Kidney glomerular epithelial cell (primary cell): ENCODE results near the gene MIOS.

Source experiments
- DNase-seq: peaks from one replicate; lab custom pipeline; 2025; lab: John Stamatoyannopoulos, UW

Gene MIOS

GRCh38 chr7:7566651-7567611 is at the start of gene MIOS:
Gene MIOS (plus strand): TSS chr7:7566884. CDS start chr7:7572476, 5,592 bp downstream.
- DNase-seq, result peak; percentile 87

- DNase-seq, result no peak
These were observed 48.9 kb upstream of the MIOS start for GRCh38 chr7:7517754-7518153.

GRCh38 chr7:7519056-7519455 is 47.6 kb upstream of the MIOS start:
- DNase-seq, result no peak

GRCh38 chr7:7519528-7519927 is 47.2 kb upstream of the MIOS start:
- peak; percentile 28 for DNase-seq

GRCh38 chr7:7521259-7521658 is 45.4 kb upstream of the MIOS start:
- DNase-seq, result no peak

GRCh38 chr7:7522421-7522820 is 44.3 kb upstream of the MIOS start:
- no peak for DNase-seq

GRCh38 chr7:7524121-7524520 is 42.6 kb upstream of the MIOS start:
- no peak for DNase-seq

GRCh38 chr7:7526006-7526405 is 40.7 kb upstream of the MIOS start:
- DNase-seq, result no peak

GRCh38 chr7:7527047-7527446 is 39.6 kb upstream of the MIOS start:
- DNase-seq, result no peak

GRCh38 chr7:7529328-7529727 is 37.4 kb upstream of the MIOS start:
- DNase-seq, result no peak

- DNase-seq, result no peak
These were observed 32.8 kb upstream of the MIOS start for GRCh38 chr7:7533831-7534430.

- peak; percentile 21 for DNase-seq
These were observed 31.0 kb upstream of the MIOS start, which contains the start of gene COL28A1 for GRCh38 chr7:7535691-7536090. Gene COL28A1 (minus strand): TSS chr7:7535873. CDS start chr7:7532875, 2,998 bp downstream.

- DNase-seq, result no peak
These were observed 30.2 kb upstream of the MIOS start for GRCh38 chr7:7536396-7537019.

- DNase-seq, result no peak
These were observed 29.0 kb upstream of the MIOS start for GRCh38 chr7:7537711-7538110.

- no peak for DNase-seq
These were observed 27.5 kb upstream of the MIOS start for GRCh38 chr7:7539152-7539551.

GRCh38 chr7:7539711-7540110 is 27.0 kb upstream of the MIOS start:
- no peak for DNase-seq

- DNase-seq, result no peak
These were observed 24.3 kb upstream of the MIOS start for GRCh38 chr7:7542251-7542835.

GRCh38 chr7:7548407-7548806 is 18.3 kb upstream of the MIOS start:
- DNase-seq, result no peak

GRCh38 chr7:7550663-7551062 is 16.0 kb upstream of the MIOS start:
- DNase-seq, result peak; percentile 32

GRCh38 chr7:7552199-7552598 is 14.5 kb upstream of the MIOS start:
- no peak for DNase-seq

- no peak for DNase-seq
These were observed 13.3 kb upstream of the MIOS start for GRCh38 chr7:7553386-7553785.

GRCh38 chr7:7554021-7554432 is 12.7 kb upstream of the MIOS start:
- DNase-seq, result peak; percentile 66
